Rectal smooth muscle tissue (tissue), 1 donor: ENCODE results near the gene SLC6A19.

Experiments used
- H3K27ac ChIP-seq: one replicate; pipeline ENCODE4 v1.7.0; 2013; ENCODE audit warnings: low read depth, low read length, inconsistent platforms
- H3K27me3 ChIP-seq: one replicate; pipeline ENCODE4 v1.7.0; 2013; ENCODE audit warnings: low read length; ENCODE audit not compliant: control insufficient read depth, insufficient read depth
- H3K36me3 ChIP-seq: one replicate; pipeline ENCODE4 v1.7.0; 2013; ENCODE audit warnings: low read length; ENCODE audit not compliant: control insufficient read depth, insufficient read depth
- H3K4me1 ChIP-seq: one replicate; pipeline ENCODE4 v1.7.0; 2013; ENCODE audit warnings: low read length; ENCODE audit not compliant: control insufficient read depth, insufficient read depth
- H3K4me3 ChIP-seq: one replicate; pipeline ENCODE4 v1.7.0; 2013; ENCODE audit warnings: low read length
- H3K9ac ChIP-seq: one replicate; pipeline ENCODE4 v1.7.0; 2013; ENCODE audit warnings: low read length

The SLC6A19 gene

GRCh38 chr5:1230551-1230950 is 29.2 kb downstream of the SLC6A19 start:
- no peaks in the 10 kb centered on the region for H3K36me3 ChIP-seq
- peaks cover 8% of the 10 kb centered on the region for H3K27me3 ChIP-seq
- no peak overlapping the region for H3K27ac ChIP-seq

GRCh38 chr5:1231354-1231905 is 30.0 kb downstream of the SLC6A19 start:
- Histone ChIP-seq H3K4me3 (no peak overlapping the region), H3K4me1 (no peaks in the 10 kb centered on the region), H3K36me3 (no peaks in the 10 kb centered on the region), H3K27ac (no peak overlapping the region), H3K27me3 (peaks cover 8% of the 10 kb centered on the region), H3K9ac (no peak overlapping the region)

More at GRCh38 chr5:1230551-1230950, 29.2 kb downstream of the SLC6A19 start:
- Histone ChIP-seq H3K4me3 (no peak overlapping the region), H3K9ac (no peak overlapping the region), H3K4me1 (no peaks in the 10 kb centered on the region)

GRCh38 chr5:1232780-1233179 is 31.4 kb downstream of the SLC6A19 start:
- Histone ChIP-seq H3K9ac (no peak overlapping the region), H3K27ac (no peak overlapping the region), H3K4me1 (no peaks in the 10 kb centered on the region), H3K36me3 (no peaks in the 10 kb centered on the region), H3K4me3 (no peak overlapping the region), H3K27me3 (peaks cover 8% of the 10 kb centered on the region)

GRCh38 chr5:1235379-1235778 is 34.0 kb downstream of the SLC6A19 start:
- Histone ChIP-seq H3K27me3 (peaks cover 2% of the 10 kb centered on the region), H3K4me1 (no peaks in the 10 kb centered on the region), H3K36me3 (no peaks in the 10 kb centered on the region), H3K4me3 (no peak overlapping the region), H3K27ac (no peak overlapping the region), H3K9ac (no peak overlapping the region)

GRCh38 chr5:1235838-1236237 is 34.4 kb downstream of the SLC6A19 start:
- no peaks in the 10 kb centered on the region for H3K36me3 ChIP-seq
- no peaks in the 10 kb centered on the region for H3K4me1 ChIP-seq
- H3K9ac ChIP-seq = no peak overlapping the region
- no peak overlapping the region for H3K27ac ChIP-seq
- H3K4me3 ChIP-seq = no peak overlapping the region
- no peaks in the 10 kb centered on the region for H3K27me3 ChIP-seq

GRCh38 chr5:1239505-1240251 is 38.3 kb downstream of the SLC6A19 start:
- Histone ChIP-seq H3K9ac (no peak overlapping the region), H3K27ac (no peak overlapping the region), H3K27me3 (peaks cover 2% of the 10 kb centered on the region), H3K4me3 (no peak overlapping the region), H3K4me1 (no peaks in the 10 kb centered on the region), H3K36me3 (no peaks in the 10 kb centered on the region)

GRCh38 chr5:1240496-1241260 is 39.3 kb downstream of the SLC6A19 start:
- H3K27ac ChIP-seq = no peak overlapping the region
- H3K9ac ChIP-seq = no peak overlapping the region
- no peak overlapping the region for H3K4me3 ChIP-seq
- H3K4me1 ChIP-seq = no peaks in the 10 kb centered on the region
- H3K36me3 ChIP-seq = no peaks in the 10 kb centered on the region
- H3K27me3 ChIP-seq = peaks cover 4% of the 10 kb centered on the region

- H3K27ac ChIP-seq = no peak overlapping the region
- H3K9ac ChIP-seq = no peak overlapping the region
- H3K4me3 ChIP-seq = no peak overlapping the region
- H3K27me3 ChIP-seq = peaks cover 4% of the 10 kb centered on the region
- H3K36me3 ChIP-seq = no peaks in the 10 kb centered on the region
- no peaks in the 10 kb centered on the region for H3K4me1 ChIP-seq
Measured at GRCh38 chr5:1241509-1242080, 40.2 kb downstream of the SLC6A19 start.

- Histone ChIP-seq H3K36me3 (no peaks in the 10 kb centered on the region), H3K27ac (no peak overlapping the region), H3K4me3 (no peak overlapping the region), H3K27me3 (peaks cover 4% of the 10 kb centered on the region), H3K9ac (no peak overlapping the region), H3K4me1 (no peaks in the 10 kb centered on the region)
Measured at GRCh38 chr5:1242733-1243486, 41.5 kb downstream of the SLC6A19 start.

- H3K4me1 ChIP-seq = no peaks in the 10 kb centered on the region
- no peaks in the 10 kb centered on the region for H3K36me3 ChIP-seq
- H3K27me3 ChIP-seq = peaks cover 4% of the 10 kb centered on the region
- H3K27ac ChIP-seq = no peak overlapping the region
- H3K9ac ChIP-seq = no peak overlapping the region
- no peak overlapping the region for H3K4me3 ChIP-seq
Measured at GRCh38 chr5:1243487-1244130, 42.2 kb downstream of the SLC6A19 start.

GRCh38 chr5:1244255-1244654 is 42.9 kb downstream of the SLC6A19 start:
- H3K9ac ChIP-seq = no peak overlapping the region
- no peak overlapping the region for H3K27ac ChIP-seq
- peaks cover 4% of the 10 kb centered on the region for H3K27me3 ChIP-seq
- H3K4me1 ChIP-seq = no peaks in the 10 kb centered on the region
- no peaks in the 10 kb centered on the region for H3K36me3 ChIP-seq
- H3K4me3 ChIP-seq = no peak overlapping the region
